Mammary epithelial cell (primary cell): ENCODE results near the gene MVP.

Experiments
- CTCF ChIP-seq, 2 donors: IDR thresholded peaks in 1 of 2; conservative IDR thresholded peaks in 1 of 2; 2 replicates each; pipeline ENCODE4 v1.5.1; 2011 to 2012; ENCODE audit warnings: inconsistent platforms in 2 of 2, low read length in 2 of 2, mild to moderate bottlenecking in 2 of 2, control low read depth in 1 of 2, low read depth in 1 of 2; ENCODE audit not compliant: insufficient read depth in 1 of 2; ENCODE audit errors: extremely low read depth in 1 of 2
- EZH2 ChIP-seq: IDR thresholded peaks from 2 replicates; pipeline ENCODE4 v1.6.1; 2012; ENCODE audit warnings: low read length, inconsistent platforms, borderline replicate concordance

- no peak for TF ChIP-seq CTCF (conservative IDR thresholded peaks at IDR 0.05 in 1 of 2, IDR thresholded peaks at IDR 0.05 in 1 of 2; ENCODE audit: extremely low read depth in 1 of 2, insufficient read depth in 1 of 2, low read depth in 1 of 2, low read length in 2 of 2)
- no peak for TF ChIP-seq EZH2
Observed at GRCh38 chr16:29805232-29806098, 14.8 kb upstream of the MVP start.
